Stimulated activated CD4-positive, alpha-beta T cell treated with anti-CD3 and anti-CD28 coated beads, Interleukin-12 subunit alpha, Interleukin-12 subunit beta, amount 100 ng/mL, for 24 hours (primary cell): ENCODE measurements around the gene CCL8.

Experiments
- DNase-seq, 2 experiments: peaks; one replicate each; pipeline ENCODE4 v3.0.0-alpha.2; 2020; ENCODE audit warnings: low read depth in 2 of 2

The CCL8 gene

DNA sequence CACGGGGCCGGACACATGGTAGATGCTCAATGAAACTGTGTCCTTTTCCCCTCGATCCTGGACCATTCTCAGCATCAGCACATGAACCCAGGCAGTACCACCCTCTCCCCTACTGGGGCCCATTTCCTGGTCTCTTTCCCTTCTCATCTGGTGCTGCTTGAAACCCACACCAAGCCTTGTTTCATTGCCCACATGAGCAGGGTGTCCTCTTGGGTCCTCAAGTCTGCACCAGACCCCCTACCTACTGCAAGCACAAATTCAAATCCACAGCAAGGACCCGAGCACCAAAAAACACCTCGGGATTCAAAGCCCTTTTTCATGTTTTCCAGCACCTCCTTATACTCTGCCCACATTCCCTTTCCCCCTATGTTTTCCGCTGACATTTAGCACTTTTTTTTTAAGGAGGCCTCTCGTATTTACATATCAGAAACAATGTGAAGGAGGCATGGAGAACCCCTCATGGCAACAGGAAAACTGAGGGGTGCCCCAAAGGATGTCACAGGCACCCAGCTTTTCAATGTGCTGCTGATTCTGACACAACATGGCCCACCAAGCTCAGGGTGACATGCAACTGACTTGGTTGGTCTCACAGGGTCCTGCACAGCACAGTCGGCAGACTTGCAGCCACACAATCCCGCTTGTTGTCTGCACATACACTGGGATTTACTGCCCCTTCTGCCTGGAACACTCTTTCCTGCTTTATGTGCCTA is 48.4 kb downstream of the CCL8 start:
- no peak for DNase-seq

DNA sequence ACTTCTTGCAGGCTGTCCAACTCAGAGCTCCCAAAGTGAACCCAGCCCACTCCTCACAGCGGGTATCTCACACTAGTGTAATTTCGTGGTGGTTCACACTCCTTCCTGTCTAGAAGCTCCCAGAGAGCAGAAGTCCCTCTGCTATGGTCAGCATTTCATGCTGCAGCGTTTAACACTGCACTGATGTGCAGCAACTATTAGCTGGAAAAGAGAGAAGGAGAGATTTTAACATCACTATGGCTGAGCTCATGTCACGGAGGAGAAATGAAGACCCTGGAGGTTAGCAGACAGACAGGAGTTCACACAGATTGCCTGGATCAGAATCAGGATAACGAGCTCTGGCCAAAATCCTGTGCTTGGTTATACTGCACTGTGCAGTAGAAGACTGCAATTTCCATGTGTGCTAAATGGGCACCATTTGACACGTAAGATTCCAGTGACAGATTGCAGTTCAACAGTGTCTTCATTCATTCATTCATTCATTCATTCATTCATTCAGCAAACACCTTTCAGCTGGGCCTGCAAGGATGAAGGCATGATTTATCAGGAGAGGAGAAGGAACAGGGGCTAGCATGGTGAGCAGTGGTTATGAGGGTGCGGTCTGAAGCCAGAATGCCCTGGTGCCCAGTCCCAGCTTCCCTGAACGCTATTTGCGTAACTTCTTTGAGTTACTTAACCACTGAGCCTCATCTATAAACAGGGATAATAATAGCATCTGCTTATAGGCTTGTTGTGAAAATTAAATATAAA is 49.1 kb downstream of the CCL8 start:
- no peak for DNase-seq

DNA sequence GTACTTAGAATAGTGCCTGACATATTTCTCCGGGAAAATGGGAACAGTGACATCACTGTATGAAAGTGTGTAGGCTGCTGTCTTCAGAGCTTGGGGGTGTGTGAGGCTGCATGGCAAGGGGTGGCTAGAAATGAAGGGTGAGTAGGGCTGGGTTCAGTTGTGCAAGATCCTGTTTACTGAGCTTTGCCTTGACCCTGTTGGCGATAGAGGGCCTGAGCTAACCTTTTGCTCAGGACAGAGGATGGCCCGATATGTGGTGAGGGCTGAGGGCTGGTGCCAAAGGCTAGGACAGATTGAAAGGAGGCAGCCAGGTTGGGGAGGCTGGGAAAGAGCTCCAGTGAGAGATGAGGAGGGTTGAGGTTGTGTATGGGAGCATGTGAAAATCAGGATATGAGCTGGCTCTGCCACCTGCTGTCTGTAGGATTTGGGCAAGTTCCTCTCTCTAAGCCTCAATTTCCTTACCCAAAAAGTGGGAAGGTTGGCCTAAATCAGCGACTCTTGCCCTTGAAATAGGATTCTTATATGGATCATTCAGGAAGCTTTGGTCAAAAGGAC is 49.8 kb downstream of the CCL8 start:
- DNase-seq = no peak

DNA sequence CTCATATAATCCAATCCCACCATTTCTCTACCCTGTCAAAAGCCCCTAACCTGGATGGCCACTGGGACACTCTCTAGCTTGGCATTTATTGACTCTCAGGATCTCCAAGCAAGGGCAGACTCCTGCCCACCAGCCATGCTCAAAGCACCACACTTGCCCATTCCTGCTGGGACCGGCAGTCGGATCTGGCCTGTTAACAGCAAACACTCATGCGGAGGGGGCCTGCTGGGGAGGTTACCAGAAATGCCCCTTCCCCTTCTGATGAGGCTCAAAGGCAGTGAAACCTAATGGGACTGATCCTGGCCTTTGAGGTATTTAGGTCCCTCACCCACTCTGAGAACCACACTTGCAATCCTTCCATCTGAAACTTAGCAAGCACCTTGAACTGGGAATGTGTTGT is 50.3 kb downstream of the CCL8 start:
- DNase-seq = no peak

DNA sequence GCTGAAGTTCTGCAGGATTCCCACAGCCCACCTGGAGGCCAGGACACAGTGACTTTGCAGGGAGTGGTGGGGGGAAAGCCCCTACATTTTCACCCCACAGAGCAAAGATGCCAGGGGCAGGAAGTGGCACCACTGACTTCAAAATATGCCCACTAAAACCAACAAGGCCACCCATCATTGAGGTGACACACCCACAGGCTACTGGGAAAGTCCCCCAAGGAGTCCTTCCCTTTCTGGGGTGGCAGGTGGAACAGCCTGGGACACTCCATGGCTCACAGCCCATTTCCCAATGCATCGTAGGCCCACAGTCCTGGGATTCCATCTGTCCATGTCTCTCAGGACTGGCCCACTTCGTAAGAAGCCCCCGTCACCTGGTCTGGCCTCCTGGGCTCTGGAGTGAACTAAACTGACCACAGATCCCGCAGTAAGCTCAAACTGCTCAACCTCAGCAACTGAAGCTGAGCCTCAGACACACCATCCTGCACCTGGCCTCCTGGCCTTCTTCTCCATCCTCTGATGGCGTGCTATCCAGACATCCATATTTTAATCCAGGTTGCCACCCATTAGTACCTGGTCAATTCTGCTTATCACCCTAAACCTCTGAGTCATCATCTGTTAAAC is 51.3 kb downstream of the CCL8 start:
- DNase-seq = no peak

DNA sequence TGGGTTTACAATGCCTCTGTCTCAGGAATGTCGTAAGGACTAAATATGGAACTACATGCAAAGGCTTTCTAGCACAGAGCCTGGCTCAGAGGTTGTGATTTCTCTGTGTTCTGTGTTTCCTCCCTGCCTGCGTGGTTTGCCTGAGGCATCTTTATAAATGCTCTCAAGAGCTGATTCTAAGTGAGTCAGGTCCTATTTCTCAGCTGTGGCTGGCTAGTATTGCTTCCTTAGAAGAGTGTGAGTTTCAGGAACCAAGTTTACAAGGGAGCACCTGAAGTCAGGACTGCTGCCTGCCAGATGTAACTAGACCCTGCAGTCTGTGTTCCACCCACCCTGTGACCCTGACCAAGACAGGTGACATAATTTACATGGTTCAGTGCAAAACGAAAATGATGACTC is 51.8 kb downstream of the CCL8 start:
- no peak for DNase-seq
